Measurements from ENCODE around the gene SLC35D1.
"Not testable (repeated sequence)": the region's sequence is repeated elsewhere in the genome, so short reads cannot be mapped to it uniquely, and the experiment has no call there.

SLC35D1 gene

DNA sequence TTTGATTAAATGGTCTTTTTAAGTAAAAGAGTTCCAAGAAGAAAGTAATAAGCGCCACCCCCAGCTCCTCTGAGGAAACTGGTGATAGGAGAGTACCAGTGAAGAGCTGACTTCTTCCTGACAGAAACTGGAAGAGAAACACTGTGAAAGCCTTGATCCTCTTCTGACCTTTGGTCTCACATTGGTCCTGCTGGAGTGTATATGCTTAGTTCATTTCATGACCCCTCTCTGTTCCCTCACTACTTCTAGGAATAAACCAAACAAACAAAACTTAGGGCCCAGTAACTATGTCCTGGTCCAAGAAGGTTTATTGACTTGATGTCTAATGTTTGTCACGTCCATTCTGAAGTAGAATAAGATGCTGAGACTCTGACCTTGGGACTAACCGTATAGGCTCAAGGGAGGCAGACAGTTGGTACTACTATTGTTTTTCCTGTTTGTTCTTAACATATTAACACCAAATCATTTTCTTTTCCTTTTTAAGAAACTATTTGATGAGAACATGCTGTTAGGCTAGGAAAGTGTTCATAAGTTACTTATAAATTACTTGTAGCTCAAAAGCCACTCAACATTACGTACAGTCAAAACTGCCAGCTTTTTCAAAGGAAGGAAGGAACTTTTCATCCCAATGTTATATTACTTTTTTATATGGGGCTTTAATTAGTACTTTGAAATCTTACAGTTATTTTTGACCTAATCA lies 71.2 kb downstream of the SLC35D1 start:
- DNase-seq: no peak

DNA sequence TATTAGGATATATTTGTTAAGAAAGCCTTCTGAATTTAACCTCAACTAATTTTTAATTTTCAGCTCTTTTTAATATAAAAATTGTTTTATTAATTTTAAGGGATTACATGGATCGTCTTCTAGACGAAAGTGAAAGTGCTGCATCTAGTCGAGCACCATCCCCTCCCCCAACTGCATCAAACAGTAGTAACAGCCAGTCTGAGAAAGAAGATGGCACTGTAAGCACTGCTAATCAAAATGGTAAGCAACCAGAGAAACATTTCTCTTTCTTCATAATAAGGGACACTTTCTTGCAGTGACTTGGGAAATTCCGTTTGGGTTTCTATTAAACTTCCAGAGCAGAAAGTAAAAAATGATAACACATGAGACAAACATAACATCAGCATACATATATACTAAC lies 72.3 kb downstream of the SLC35D1 start:
- no peak for DNase-seq

GRCh38 chr1:66980745-66981367 lies 73.1 kb downstream of the SLC35D1 start:
- DNase-seq: no peak

GRCh38 chr1:66979621-66980020 lies 74.3 kb downstream of the SLC35D1 start:
- DNase-seq: not testable (repeated sequence)

- DNase-seq: no peak
Measured at GRCh38 chr1:66978201-66978600, 75.7 kb downstream of the SLC35D1 start.

DNA sequence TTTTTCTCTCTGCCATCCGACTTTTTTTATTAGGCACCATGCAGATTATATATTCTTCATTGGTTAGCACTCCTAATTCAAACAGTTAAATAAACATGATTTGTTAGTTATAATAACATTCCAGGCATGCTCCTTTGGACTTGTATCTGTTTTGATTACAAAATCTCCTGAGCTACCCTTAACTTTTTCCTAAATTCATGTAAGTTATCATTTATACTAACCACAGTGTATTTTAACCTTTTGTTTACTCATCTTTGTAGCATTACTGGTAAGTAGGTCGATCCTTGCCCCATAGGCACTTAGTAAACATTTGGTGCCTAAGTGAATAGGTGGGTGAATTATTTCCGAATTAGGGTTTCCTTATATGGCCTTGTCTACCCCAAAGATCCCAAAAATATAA lies 85.4 kb downstream of the SLC35D1 start:
- DNase-seq: no peak

DNA sequence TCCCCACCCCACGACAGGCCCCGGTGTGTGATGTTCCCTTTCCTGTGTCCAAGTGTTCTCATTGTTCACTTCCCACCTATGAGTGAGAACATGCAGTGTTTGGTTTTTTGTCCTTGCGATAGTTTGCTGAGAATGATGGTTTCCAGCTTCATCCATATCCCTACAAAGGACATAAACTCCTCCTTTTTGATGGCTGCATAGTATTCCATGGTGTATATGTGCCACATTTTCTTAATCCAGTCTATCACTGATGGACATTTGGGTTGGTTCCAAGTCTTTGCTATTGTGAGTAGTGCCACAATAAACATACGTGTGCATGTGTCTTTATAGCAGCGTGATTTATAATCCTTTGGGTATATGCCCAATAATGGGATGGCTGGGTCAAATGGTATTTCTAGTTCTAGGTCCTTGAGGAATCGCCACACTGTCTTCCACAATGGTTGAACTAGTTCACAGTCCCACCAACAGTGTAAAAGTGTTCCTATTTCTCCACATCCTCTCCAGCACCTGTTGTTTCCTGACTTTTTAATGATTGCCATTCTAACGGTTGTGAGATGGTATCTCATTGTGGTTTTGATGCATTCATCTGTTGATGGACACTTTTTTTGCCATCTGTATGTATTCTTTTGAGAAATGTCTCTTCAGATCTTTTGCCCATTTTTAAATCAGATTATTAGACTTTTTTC lies 87.6 kb downstream of the SLC35D1 start:
- not testable (repeated sequence) for DNase-seq

DNA sequence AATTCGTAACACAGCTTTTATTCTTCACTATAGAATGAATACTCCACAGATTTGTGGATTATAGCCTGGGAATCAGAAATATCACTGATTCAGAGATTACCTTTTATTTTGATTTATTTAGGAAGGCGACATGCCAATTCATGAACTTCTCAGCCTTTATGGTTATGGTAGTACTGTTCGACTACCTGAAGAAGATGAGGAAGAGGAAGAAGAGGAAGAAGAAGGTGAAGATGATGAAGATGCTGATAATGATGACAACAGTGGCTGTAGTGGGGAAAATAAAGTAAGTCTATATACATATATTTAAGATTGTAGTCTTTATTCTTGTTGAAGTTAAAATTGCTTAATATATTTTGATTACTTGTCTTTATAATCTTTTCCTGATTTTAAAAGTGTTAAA lies 96.0 kb downstream of the SLC35D1 start:
- DNase-seq: no peak

- no peak for DNase-seq
Measured at GRCh38 chr1:66954208-66954607, 99.7 kb downstream of the SLC35D1 start.

- DNase-seq: no peak
Measured at GRCh38 chr1:66951513-66951912, 102.4 kb downstream of the SLC35D1 start.
